Chondrocyte (in vitro differentiated cells): ENCODE results near the gene MAPK6. TPM values are rescaled to one million over a fixed set of nuclear protein-coding genes. Genes with fewer than 3 reads are reported as not detected.

Source experiments
- DNase-seq: peaks from one replicate; pipeline ENCODE4 v3.0.0; 2021; ENCODE audit warnings: mixed read lengths, low spot score
- H3K27ac Mint-ChIP-seq: one replicate; pipeline ENCODE4 v1.8.0; 2021; ENCODE audit warnings: mild to moderate bottlenecking, moderate library complexity, mixed read lengths; ENCODE audit not compliant: unreplicated experiment
- H3K27me3 Mint-ChIP-seq: 2 replicates; pipeline ENCODE4 v1.8.0; 2021; ENCODE audit warnings: low read depth, mixed read lengths
- H3K36me3 Mint-ChIP-seq: 2 replicates; pipeline ENCODE4 v1.8.0; 2021; ENCODE audit warnings: low read depth, mixed read lengths
- H3K4me1 Mint-ChIP-seq: 2 replicates; pipeline ENCODE4 v1.8.0; 2021; ENCODE audit warnings: low read depth, mild to moderate bottlenecking, mixed read lengths
- H3K4me3 Mint-ChIP-seq: one replicate; pipeline ENCODE4 v1.8.0; 2021; ENCODE audit warnings: mild to moderate bottlenecking, moderate library complexity, mixed read lengths; ENCODE audit not compliant: unreplicated experiment
- H3K9me3 Mint-ChIP-seq: 2 replicates; pipeline ENCODE4 v1.8.0; 2021; ENCODE audit warnings: low read depth, mixed read lengths
- CTCF ChIP-seq: fragments of 200-600 bp; sonication (generic); IDR thresholded peaks from 2 replicates; pipeline ENCODE4 v1.5.0; 2021; ENCODE audit warnings: antibody characterized with exemption, mild to moderate bottlenecking, moderate library complexity
- long read RNA-seq: library from polyadenylated mRNA; stranded (forward); transcript quantifications from one replicate; pipeline ENCODE4 v2.0.0, GENCODE V29; 2021
- total RNA-seq: library from RNA; stranded (reverse); gene quantifications from 3 replicates; pipeline ENCODE4 v1.2.1, GENCODE V29; 2021

MAPK6 gene
- total RNA-seq, result 45.2 to 60.1 TPM (median 59.0 TPM) in 3 replicates
- long read RNA-seq, full-length matches to known transcripts, result 24 of 60 reads
- long read RNA-seq, partial matches to known transcripts, result 17 of 60 reads
- long read RNA-seq, other reads (novel, unspliced or antisense), result 19 of 60 reads

DNA sequence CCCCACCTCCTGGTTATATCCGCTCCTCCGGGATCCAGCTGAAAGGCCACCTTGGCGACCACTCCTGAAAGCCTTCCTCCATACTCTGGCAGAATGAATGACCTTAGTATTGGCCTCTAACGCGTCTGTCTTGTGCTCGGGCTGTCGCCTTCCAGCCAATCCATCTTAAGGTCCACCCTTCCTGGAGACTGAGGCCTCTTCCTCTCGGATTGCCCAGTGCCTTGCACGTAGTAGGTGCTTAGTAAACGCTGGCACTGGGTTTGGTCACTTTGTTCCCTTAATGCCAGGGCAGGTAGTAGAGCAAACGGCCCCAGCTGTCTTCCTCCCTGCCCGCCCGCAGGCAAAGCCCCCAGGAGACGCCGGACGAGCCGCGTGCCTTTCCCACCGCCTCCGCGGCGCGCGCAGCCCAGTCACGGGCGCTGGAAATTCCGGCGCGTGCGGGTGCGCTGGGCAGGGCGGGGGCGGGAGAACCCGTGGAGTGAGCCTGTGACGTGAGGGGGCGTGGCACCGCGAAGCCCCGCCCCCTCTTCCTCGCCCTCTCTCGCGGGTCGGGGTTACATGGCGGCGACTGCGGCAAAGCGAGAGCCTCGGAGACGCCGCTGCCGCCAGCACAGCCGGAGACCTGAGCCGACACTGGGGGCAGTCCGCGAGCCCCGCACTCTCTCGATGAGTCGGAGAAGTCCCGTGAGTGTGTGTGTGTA is at the start of gene MAPK6:
Gene MAPK6, plus strand, starts transcription at position 527 of the 701 bp plus-strand sequence. CDS start 27,242 bp downstream, outside the sequence.
- no peaks in the 10 kb centered on the region for H3K9me3 Mint-ChIP-seq
- peak; percentile 13 for TF ChIP-seq CTCF
- DNase-seq, result peak; percentile 94

GRCh38 chr15:51969728-51970127 is 49.3 kb upstream of the MAPK6 start:
- H3K4me3 Mint-ChIP-seq, result no peak overlapping the region
- H3K36me3 Mint-ChIP-seq, result peaks cover 15% of the 10 kb centered on the region
- H3K27ac Mint-ChIP-seq, result peak overlapping the region; percentile 94
- no peak for TF ChIP-seq CTCF
- H3K27me3 Mint-ChIP-seq, result no peaks in the 10 kb centered on the region
- DNase-seq, result no peak
- H3K4me1 Mint-ChIP-seq, result peaks cover 19% of the 10 kb centered on the region
- H3K9me3 Mint-ChIP-seq, result peaks cover 10% of the 10 kb centered on the region

More for the DNA sequence above, at the start of gene MAPK6:
- Mint-ChIP-seq H3K27ac (peak within 1 kb of the TSS; percentile 100), H3K4me3 (peak within 1 kb of the TSS; percentile 92), H3K27me3 (no peaks in the 10 kb centered on the region), H3K4me1 (peaks cover 42% of the 10 kb centered on the region), H3K36me3 (peaks cover 3% of the 10 kb centered on the region)

DNA sequence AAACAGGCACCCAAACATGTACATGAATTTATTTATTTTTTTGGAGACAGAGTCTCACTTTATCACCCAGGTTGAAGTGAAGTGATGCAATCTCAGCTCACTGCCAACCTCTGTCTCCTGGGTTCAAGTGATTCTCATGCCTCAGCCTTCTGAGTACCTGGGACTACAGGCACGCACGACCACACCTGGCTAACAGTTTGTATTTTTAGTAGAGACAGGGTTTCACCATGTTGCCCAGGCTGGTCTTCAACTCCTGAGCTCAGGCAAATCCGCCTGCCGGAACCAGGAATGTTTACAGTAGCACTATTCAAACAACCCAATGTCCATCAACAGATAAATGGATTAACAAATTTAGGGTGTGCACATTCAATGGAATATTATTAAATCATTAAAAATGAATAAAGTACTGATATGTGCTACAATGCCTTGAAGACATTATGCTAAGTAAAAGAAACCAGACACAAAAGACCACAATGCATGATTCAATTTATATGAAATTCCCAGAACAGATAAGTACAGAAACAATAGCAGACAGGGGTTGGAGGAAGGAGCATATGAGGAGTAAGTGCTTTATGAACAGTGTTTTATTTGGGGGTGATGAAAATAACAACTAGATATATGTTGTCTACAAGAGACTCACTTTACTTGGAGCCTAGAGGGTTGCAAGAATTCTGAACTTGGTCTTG is 48.7 kb upstream of the MAPK6 start:
- DNase-seq, result no peak
- peaks cover 15% of the 10 kb centered on the region for H3K36me3 Mint-ChIP-seq
- H3K4me1 Mint-ChIP-seq, result peaks cover 19% of the 10 kb centered on the region
- H3K27me3 Mint-ChIP-seq, result no peaks in the 10 kb centered on the region
- H3K4me3 Mint-ChIP-seq, result peak overlapping the region; percentile 97
- peak overlapping the region; percentile 94 for H3K27ac Mint-ChIP-seq
- peaks cover 10% of the 10 kb centered on the region for H3K9me3 Mint-ChIP-seq
- no peak for TF ChIP-seq CTCF

DNA sequence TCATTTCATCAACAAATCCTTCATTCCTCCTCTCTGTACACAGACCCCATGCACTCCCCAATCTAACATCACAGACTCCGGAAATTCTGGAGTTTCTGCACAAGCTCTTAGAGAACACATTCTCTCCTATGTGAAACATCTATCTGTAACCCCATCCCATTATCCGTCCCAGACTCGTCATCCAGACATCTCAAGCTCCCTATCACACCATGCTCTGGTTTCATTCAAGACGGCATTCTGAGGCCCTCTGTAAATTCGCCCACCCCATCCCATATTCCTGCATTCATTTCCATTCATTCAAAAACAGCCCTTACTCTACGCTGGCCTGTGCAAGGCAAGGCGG is 48.0 kb upstream of the MAPK6 start:
- no peak for DNase-seq
- Mint-ChIP-seq H3K9me3 (peaks cover 10% of the 10 kb centered on the region), H3K27me3 (no peaks in the 10 kb centered on the region), H3K36me3 (peaks cover 11% of the 10 kb centered on the region), H3K4me1 (peaks cover 19% of the 10 kb centered on the region), H3K27ac (peak overlapping the region; percentile 94), H3K4me3 (peak overlapping the region; percentile 97)
- TF ChIP-seq CTCF, result no peak

- Mint-ChIP-seq H3K4me3 (peak within 1 kb of the TSS; percentile 97), H3K9me3 (peaks cover 8% of the 10 kb centered on the region), H3K27ac (peak within 1 kb of the TSS; percentile 94), H3K36me3 (peaks cover 7% of the 10 kb centered on the region), H3K4me1 (peaks cover 19% of the 10 kb centered on the region), H3K27me3 (no peaks in the 10 kb centered on the region)
- TF ChIP-seq CTCF, result peak; percentile 81
- DNase-seq, result peak; percentile 93
These were observed 47.5 kb upstream of the MAPK6 start, which contains the start of gene LEO1 for GRCh38 chr15:51971375-51972133. LEO1 (minus strand) TSS chr15:51971778; CDS start chr15:51971745, 33 bp downstream.
